A549 (cell line): Measurements from ENCODE around the gene PES1. TPM values are rescaled to one million over a fixed set of nuclear protein-coding genes. Genes with fewer than 3 reads are reported as not detected.
A peak's percentile ranks its signal among the peaks of the same experiment; 100 is the strongest.

Experiments used
- ATAC-seq, 2 experiments: fragments of 200-7000 bp in 1 of 2; fragments of >200 bp in 1 of 2; cut with Nextera tagmentation in 1 of 2; cut with Tn5 transposase in 1 of 2; 3 replicates each; pipeline versions ENCODE4 v1.8.0 to v1.9.1; 2018 to 2020; ENCODE audit warnings: mild to moderate bottlenecking in 1 of 2, moderate library complexity in 1 of 2
- CTCF ChIA-PET: fragments of 300-600 bp; sonication (Branson Sonifier 250); formaldehyde crosslinking; extraction: SDS; loops from one replicate; lab custom pipeline; 2021; ENCODE audit warnings: antibody characterized with exemption, inconsistent platforms; lab: Yijun Ruan, JAX
- POLR2A ChIA-PET: fragments of 350-600 bp; formaldehyde crosslinking; extraction: SDS; loops from one replicate; lab custom pipeline; 2021; ENCODE audit warnings: antibody characterized with exemption, inconsistent platforms; lab: Yijun Ruan, JAX
- DNase-seq, 2 experiments: peaks; one replicate each; pipeline versions ENCODE4 v3.0.0 to v3.0.0-alpha.2; 2011 to 2016; ENCODE audit warnings: low read depth in 1 of 2, low spot score in 1 of 2
- FAIRE-seq: peaks from 2 replicates; lab custom pipeline; 2011; peaks lifted over from hg19 to GRCh38; lab: Jason Lieb, UNC
- H3K27ac ChIP-seq, 2 experiments: fragments of >200 bp; sonication (Bioruptor Twin); formaldehyde crosslinking; 3 replicates each; pipeline ENCODE4 v1.5.1; 2016 to 2017
- H3K4me1 ChIP-seq: fragments of >200 bp; sonication (Bioruptor Twin); formaldehyde crosslinking; 3 replicates; pipeline ENCODE4 v1.6.1; 2016
- H3K4me2 ChIP-seq: fragments of >200 bp; sonication (Bioruptor Twin); formaldehyde crosslinking; 3 replicates; pipeline ENCODE4 v1.6.1; 2016
- H3K4me3 ChIP-seq: fragments of >200 bp; sonication (Bioruptor Twin); formaldehyde crosslinking; 3 replicates; pipeline ENCODE4 v1.5.1; 2016
- H3K9me3 ChIP-seq: fragments of >200 bp; sonication (Bioruptor Twin); formaldehyde crosslinking; 3 replicates; pipeline ENCODE4 v1.6.1; 2016
- ATOH8 ChIP-seq: fragments of 250-450 bp; sonication (Bioruptor Pico); IDR thresholded peaks from 2 replicates; pipeline ENCODE4 v1.5.0; 2020; ENCODE audit warnings: low read depth, mild to moderate bottlenecking, moderate library complexity
- BCL3 ChIP-seq: fragments of >200 bp; sonication (Bioruptor Twin); formaldehyde crosslinking; IDR thresholded peaks from 3 replicates; pipeline ENCODE4 v1.6.1; 2016
- BHLHE40 ChIP-seq: IDR thresholded peaks from 2 replicates; pipeline ENCODE4 v1.6.1; 2012; ENCODE audit warnings: low read depth, low read length, inconsistent platforms
- CBX2 ChIP-seq: fragments of 200-600 bp; sonication (generic); IDR thresholded peaks from 2 replicates; pipeline ENCODE4 v1.6.1; 2016; ENCODE audit warnings: low read depth, mild to moderate bottlenecking, borderline replicate concordance
- CBX8 ChIP-seq: fragments of 200-600 bp; sonication (generic); IDR thresholded peaks from 2 replicates; pipeline ENCODE4 v1.6.1; 2016
- CHD2 ChIP-seq: fragments of 150-350 bp; IDR thresholded peaks from 2 replicates; pipeline ENCODE4 v1.6.1; 2014; ENCODE audit warnings: low read length; ENCODE audit not compliant: partially characterized antibody
- CHD4 ChIP-seq: fragments of 200-600 bp; sonication (generic); IDR thresholded peaks from 2 replicates; pipeline ENCODE4 v1.6.1; 2016; ENCODE audit warnings: antibody characterized with exemption, mild to moderate bottlenecking, borderline replicate concordance
- E2F6 ChIP-seq: IDR thresholded peaks from 2 replicates; pipeline ENCODE4 v1.6.1; 2012; ENCODE audit warnings: low read depth, borderline replicate concordance
- EHMT2 ChIP-seq: fragments of 200-600 bp; sonication (generic); IDR thresholded peaks from 2 replicates; pipeline ENCODE4 v1.6.1; 2016; ENCODE audit warnings: antibody characterized with exemption, low read depth, mild to moderate bottlenecking, moderate library complexity
- EP300 ChIP-seq, 2 experiments: fragments of >200 bp; sonication (Bioruptor Twin); formaldehyde crosslinking; IDR thresholded peaks; 2 replicates in 1 of 2; 3 replicates in 1 of 2; pipeline ENCODE4 v1.6.1; 2016 to 2017
- ESRRA ChIP-seq: fragments of 150-350 bp; IDR thresholded peaks from 2 replicates; pipeline ENCODE4 v1.6.1; 2014; ENCODE audit warnings: mild to moderate bottlenecking, low read length, borderline replicate concordance
- FOSB ChIP-seq: fragments of 250-450 bp; sonication (Bioruptor Pico); IDR thresholded peaks from 2 replicates; pipeline ENCODE4 v1.5.0; 2020; ENCODE audit warnings: mild to moderate bottlenecking, moderate library complexity
- GATA3 ChIP-seq: IDR thresholded peaks from 2 replicates; pipeline ENCODE4 v1.6.1; 2012; ENCODE audit warnings: borderline replicate concordance
- HOXB13 ChIP-seq: fragments of 250-450 bp; sonication (Bioruptor Pico); IDR thresholded peaks from 2 replicates; pipeline ENCODE4 v1.5.0; 2020; ENCODE audit warnings: low read depth, mild to moderate bottlenecking, moderate library complexity
- KDM1A ChIP-seq: fragments of 200-600 bp; sonication (generic); IDR thresholded peaks from 2 replicates; pipeline ENCODE4 v1.6.1; 2016; ENCODE audit warnings: low read depth, mild to moderate bottlenecking
- KDM5A ChIP-seq: fragments of 200-600 bp; sonication (generic); IDR thresholded peaks from 2 replicates; pipeline ENCODE4 v1.6.1; 2016; ENCODE audit warnings: antibody characterized with exemption, mild to moderate bottlenecking
- MAFK ChIP-seq: fragments of 450-650 bp; IDR thresholded peaks from 2 replicates; pipeline ENCODE4 v1.6.1; 2014; ENCODE audit not compliant: partially characterized antibody
- NFE2L2 ChIP-seq: fragments of 150-350 bp; conservative IDR thresholded peaks from 2 replicates; pipeline ENCODE4 v1.6.1; 2014; ENCODE audit warnings: low read length
- POLR2A ChIP-seq: IDR thresholded peaks from 2 replicates; pipeline ENCODE4 v1.6.1; 2012; ENCODE audit warnings: mild to moderate bottlenecking, low read length
- RAD21 ChIP-seq, 2 experiments: fragments of >200 bp in 1 of 2; sonication (Bioruptor Twin) in 1 of 2; formaldehyde crosslinking in 1 of 2; IDR thresholded peaks in 1 of 2; conservative IDR thresholded peaks in 1 of 2; 2 replicates in 1 of 2; 3 replicates in 1 of 2; pipeline ENCODE4 v1.6.1; 2012 to 2018; ENCODE audit warnings: inconsistent platforms in 1 of 2
- TP53 ChIP-seq: fragments of 250-450 bp; sonication (Bioruptor Pico); IDR thresholded peaks from 2 replicates; pipeline ENCODE4 v1.5.0; 2021; ENCODE audit warnings: mild to moderate bottlenecking, moderate library complexity
- USF2 ChIP-seq: fragments of 450-650 bp; IDR thresholded peaks from 2 replicates; pipeline ENCODE4 v1.6.1; 2014; ENCODE audit warnings: antibody characterized with exemption
- ZC3H11A ChIP-seq: fragments of 450-650 bp; IDR thresholded peaks from 2 replicates; pipeline ENCODE4 v1.6.1; 2014; ENCODE audit warnings: antibody characterized with exemption, mild to moderate bottlenecking
- ZFP36 ChIP-seq: fragments of 450-650 bp; IDR thresholded peaks from 2 replicates; pipeline ENCODE4 v1.6.1; 2014; ENCODE audit warnings: borderline replicate concordance; ENCODE audit not compliant: partially characterized antibody
- WGBS: methylation state at CpG from one replicate; pipeline ENCODE4 v1.1.6; 2017; ENCODE audit errors: missing lambda C conversion rate; 5-methylcytosine and 5-hydroxymethylcytosine counted together
- polyA plus RNA-seq, 4 experiments: library from polyadenylated mRNA; depleted of rRNA in 3 of 4; stranded (reverse); fragments of >200 nt; fragmentation: RNase III in 1 of 4; extraction: RNeasy Plus Mini Kit Qiagen cat#74134 plus additional on column Dnase treatment in 1 of 4; gene quantifications; 2 replicates in 3 of 4; 3 replicates in 1 of 4; pipeline ENCODE4 v1.2.3, GENCODE V29; 2011 to 2017
- TF ChIP-seq, protein P1 (sequence below): fragments of >200 bp; sonication (Bioruptor Twin); formaldehyde crosslinking; IDR thresholded peaks from 2 replicates; pipeline ENCODE4 v1.6.1; 2016
- TF ChIP-seq, protein P2 (sequence below): IDR thresholded peaks from 2 replicates; pipeline ENCODE4 v1.6.1; 2012
- TF ChIP-seq, protein P3 (sequence below): fragments of 250-450 bp; sonication (Bioruptor Pico); IDR thresholded peaks from 2 replicates; pipeline ENCODE4 v1.5.0; 2021; ENCODE audit warnings: mild to moderate bottlenecking, moderate library complexity, borderline replicate concordance

The PES1 gene
- polyA plus RNA-seq, 2 of the 4 experiments (the other 2 are of a cell fraction): 107 to 111 TPM

DNA sequence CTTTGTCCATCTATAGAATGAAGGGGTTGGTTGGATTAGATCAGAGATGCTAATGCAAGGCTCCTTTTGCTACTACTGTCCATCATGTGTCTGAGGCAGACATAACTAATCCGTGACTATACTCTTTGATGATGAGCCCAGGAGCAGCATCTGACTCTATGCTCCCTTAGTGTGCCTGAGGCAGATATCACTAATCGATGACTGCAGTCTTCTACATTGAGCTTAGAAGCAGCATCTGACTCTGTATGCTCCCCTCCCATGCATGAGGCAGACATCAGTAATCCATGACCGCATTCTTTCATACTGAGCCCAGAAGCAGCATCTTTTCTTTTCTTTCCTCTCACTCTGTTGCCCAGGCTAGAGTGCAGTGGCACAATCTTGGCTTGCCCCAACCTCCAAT lies 19.5 kb upstream of the PES1 start:
- FAIRE-seq: no peak
- H3K27ac ChIP-seq: no peak overlapping the region
- DNase-seq: no peak
- ATAC-seq: no peak
- TF ChIP-seq CHD4 (no peak), GATA3 (no peak), FOSB (CRISPR knock-in tag) (no peak), EP300 (IDR thresholded peaks at IDR 0.05) (no peak), ESRRA (no peak), E2F6 (no peak), RAD21 (conservative IDR thresholded peaks at IDR 0.05 in 1 of 2, IDR thresholded peaks at IDR 0.05 in 1 of 2) (no peak), NFE2L2 (no peak), HOXB13 (CRISPR knock-in tag) (no peak), ZFP36 (no peak)
- TF ChIP-seq, protein P1, sequence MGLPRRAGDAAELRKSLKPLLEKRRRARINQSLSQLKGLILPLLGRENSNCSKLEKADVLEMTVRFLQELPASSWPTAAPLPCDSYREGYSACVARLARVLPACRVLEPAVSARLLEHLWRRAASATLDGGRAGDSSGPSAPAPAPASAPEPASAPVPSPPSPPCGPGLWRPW: no peak
- TF ChIP-seq, protein P2, sequence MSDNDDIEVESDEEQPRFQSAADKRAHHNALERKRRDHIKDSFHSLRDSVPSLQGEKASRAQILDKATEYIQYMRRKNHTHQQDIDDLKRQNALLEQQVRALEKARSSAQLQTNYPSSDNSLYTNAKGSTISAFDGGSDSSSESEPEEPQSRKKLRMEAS: no peak
- TF ChIP-seq, all 56 proteins: peak for 0
- no peaks in the 10 kb centered on the region for H3K9me3 ChIP-seq
- ChIA-PET CTCF (no interaction called here), POLR2A (no interaction called here)
- H3K4me1 ChIP-seq: peaks cover 27% of the 10 kb centered on the region
- H3K4me3 ChIP-seq: no peak overlapping the region
- WGBS: 91% methylated on average over 3 of the region's 3 CpGs
- H3K4me2 ChIP-seq: no peak overlapping the region

DNA sequence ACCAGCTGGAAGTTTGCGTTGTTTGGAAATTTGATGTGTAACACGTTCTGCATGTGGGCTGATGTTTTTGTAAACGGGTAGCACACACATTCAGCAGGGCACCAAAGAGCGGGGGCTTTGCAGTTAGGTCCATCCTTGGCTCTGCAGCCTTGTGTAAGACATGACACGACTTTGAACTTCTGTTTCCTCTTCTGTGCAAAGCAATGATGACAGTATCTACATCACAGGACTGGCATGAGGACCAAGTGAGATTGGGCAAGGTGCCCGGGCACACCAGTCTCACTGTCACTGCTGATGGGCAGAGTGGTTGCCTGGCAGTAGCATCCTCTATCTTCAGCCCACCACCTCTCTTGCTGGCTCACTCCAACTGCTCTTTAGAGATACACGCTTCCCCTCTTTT lies 18.6 kb upstream of the PES1 start:
- Histone ChIP-seq H3K4me1 (peaks cover 32% of the 10 kb centered on the region), H3K27ac (peak overlapping the region in 1 of 2 experiments; percentile 90; a peak in 2 of 6 replicates), H3K9me3 (no peaks in the 10 kb centered on the region), H3K4me3 (no peak overlapping the region), H3K4me2 (no peak overlapping the region)
- 79% methylated on average over 7 of the region's 7 CpGs for WGBS
- ATAC-seq (no peak), FAIRE-seq (no peak), DNase-seq (no peak)
- CTCF ChIA-PET: interaction anchor here (0.5 to 4.0 kb wide), 4 partner anchors 17 to 145 kb away, joined by 3 to 27 read pairs (median 9); partner anchors contain the start of gene SLC35E4
- TF ChIP-seq KDM1A (no peak), CBX8 (no peak), CHD2 (no peak), KDM5A (no peak), EHMT2 (no peak), CBX2 (no peak), BHLHE40 (no peak), NFE2L2 (no peak), ZC3H11A (no peak), E2F6 (no peak), BCL3 (no peak), MAFK (no peak), TP53 (CRISPR knock-in tag) (no peak), HOXB13 (CRISPR knock-in tag) (no peak), ATOH8 (CRISPR knock-in tag) (no peak), USF2 (no peak), POLR2A (no peak)
- TF ChIP-seq, protein P3, sequence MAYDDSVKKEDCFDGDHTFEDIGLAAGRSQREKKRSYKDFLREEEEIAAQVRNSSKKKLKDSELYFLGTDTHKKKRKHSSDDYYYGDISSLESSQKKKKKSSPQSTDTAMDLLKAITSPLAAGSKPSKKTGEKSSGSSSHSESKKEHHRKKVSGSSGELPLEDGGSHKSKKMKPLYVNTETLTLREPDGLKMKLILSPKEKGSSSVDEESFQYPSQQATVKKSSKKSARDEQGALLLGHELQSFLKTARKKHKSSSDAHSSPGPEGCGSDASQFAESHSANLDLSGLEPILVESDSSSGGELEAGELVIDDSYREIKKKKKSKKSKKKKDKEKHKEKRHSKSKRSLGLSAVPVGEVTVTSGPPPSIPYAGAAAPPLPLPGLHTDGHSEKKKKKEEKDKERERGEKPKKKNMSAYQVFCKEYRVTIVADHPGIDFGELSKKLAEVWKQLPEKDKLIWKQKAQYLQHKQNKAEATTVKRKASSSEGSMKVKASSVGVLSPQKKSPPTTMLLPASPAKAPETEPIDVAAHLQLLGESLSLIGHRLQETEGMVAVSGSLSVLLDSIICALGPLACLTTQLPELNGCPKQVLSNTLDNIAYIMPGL: no peak
- TF ChIP-seq, protein P1: no peak
- POLR2A ChIA-PET: no interaction called here
